Measurements from ENCODE around the gene OAF. TPM values are rescaled to one million over a fixed set of nuclear protein-coding genes. Genes with fewer than 3 reads are reported as not detected.

The OAF gene
- total RNA-seq, 1 donor: 58.6 TPM

DNA sequence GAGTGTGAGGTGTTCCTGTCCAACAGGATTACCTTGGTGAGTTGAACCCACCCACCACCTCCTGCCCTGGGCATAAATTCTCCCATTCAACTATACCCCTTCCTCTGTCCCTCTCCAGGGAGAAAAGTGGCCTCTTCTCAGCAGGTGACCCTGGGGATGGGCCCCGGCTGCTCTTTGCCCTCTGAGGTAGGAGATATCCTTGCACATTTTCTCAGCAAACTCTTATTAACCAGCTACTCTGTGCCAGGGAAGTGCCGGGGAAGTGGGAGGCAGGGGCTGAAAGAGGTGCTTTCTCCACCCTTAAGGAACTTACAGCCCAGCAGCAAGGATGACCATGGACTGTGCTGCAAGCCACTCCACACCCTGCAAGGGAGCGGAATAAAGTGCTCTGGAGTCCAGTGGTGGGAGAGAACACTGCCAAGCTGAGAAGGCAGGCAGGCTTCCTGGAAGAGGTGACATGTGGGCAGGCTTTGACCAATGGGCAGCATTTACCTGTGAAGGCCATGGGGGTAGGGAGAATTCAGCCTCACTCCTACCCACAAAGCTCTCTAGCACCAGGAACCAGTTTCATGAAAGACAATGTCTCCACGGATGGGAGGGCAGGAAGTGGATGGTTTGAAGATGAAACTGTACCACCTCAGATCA, 21.9 kb upstream of the OAF start:
- TF ChIP-seq, protein P1, sequence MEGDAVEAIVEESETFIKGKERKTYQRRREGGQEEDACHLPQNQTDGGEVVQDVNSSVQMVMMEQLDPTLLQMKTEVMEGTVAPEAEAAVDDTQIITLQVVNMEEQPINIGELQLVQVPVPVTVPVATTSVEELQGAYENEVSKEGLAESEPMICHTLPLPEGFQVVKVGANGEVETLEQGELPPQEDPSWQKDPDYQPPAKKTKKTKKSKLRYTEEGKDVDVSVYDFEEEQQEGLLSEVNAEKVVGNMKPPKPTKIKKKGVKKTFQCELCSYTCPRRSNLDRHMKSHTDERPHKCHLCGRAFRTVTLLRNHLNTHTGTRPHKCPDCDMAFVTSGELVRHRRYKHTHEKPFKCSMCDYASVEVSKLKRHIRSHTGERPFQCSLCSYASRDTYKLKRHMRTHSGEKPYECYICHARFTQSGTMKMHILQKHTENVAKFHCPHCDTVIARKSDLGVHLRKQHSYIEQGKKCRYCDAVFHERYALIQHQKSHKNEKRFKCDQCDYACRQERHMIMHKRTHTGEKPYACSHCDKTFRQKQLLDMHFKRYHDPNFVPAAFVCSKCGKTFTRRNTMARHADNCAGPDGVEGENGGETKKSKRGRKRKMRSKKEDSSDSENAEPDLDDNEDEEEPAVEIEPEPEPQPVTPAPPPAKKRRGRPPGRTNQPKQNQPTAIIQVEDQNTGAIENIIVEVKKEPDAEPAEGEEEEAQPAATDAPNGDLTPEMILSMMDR (IDR thresholded peaks at IDR 0.05; ENCODE audit: insufficient read depth, low read length): no peak
- no peak for DNase-seq (ENCODE audit: low read depth)
- H3K4me3 ChIP-seq (ENCODE audit: low read depth, low read length): no peak overlapping the region

DNA sequence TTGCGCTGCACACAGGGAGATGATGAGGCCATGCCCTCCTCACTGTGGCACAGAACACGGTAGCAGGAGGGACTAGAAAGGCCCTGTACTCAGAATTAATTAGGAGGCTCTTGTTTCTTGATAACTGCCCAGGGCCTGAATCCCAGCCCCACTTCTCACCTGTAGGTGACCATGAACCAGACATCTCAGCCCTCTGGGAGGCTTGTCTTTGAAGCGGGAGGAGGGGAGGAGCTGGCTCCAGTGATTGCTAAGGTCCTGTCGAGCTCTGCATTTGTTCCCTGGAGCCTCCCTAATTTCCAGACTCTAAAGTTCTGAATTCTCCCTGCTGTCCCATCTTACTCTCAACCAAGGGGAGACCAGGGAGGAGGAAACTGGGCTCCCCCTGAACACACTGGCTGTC, 19.8 kb upstream of the OAF start:
- DNase-seq (ENCODE audit: low read depth): no peak
- TF ChIP-seq, protein P1 (IDR thresholded peaks at IDR 0.05; ENCODE audit: insufficient read depth, low read length): no peak
- H3K4me3 ChIP-seq (ENCODE audit: low read depth, low read length): no peak overlapping the region

DNA sequence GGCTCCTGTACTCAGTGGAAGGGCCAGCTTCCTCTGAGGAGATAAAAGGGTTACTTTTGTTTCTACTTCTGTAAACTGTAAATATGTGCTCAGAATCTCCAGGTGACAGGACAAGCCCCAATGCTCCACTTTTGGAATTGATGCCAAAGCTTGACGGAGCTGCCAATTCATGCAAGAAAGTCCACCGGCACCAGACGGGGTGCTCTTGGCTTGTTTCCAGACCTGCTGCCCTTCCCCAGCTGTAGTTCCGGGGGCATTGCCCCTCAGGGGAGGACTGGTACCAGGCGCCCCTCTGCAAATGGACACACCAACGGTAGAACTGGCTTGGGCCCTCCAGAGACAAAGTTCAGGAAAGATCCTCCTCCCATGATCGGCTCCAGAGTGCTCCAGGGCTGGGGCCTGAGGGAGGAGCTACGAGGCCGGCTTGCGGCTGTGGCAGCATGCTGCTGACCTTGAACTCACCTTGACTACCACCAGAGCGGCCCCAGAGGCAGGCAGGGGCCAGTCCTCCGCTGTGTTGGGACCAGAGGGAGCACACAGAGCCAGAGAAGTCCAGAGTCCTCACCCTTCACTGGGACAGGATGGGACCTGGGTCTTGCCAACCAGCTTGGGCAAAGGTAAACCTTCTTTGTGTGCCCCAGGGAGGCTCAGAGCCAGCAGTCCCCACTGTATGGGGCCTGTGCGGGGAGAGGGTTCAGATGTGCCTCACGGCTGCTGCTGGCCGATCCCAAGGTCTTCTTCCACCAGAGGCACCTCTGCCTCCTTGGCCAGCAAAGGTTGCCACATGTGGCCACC, 17.8 kb upstream of the OAF start:
- no peak for DNase-seq (ENCODE audit: low read depth)
- H3K4me3 ChIP-seq (ENCODE audit: low read depth, low read length): no peak overlapping the region
- TF ChIP-seq, protein P1 (IDR thresholded peaks at IDR 0.05; ENCODE audit: insufficient read depth, low read length): no peak

DNA sequence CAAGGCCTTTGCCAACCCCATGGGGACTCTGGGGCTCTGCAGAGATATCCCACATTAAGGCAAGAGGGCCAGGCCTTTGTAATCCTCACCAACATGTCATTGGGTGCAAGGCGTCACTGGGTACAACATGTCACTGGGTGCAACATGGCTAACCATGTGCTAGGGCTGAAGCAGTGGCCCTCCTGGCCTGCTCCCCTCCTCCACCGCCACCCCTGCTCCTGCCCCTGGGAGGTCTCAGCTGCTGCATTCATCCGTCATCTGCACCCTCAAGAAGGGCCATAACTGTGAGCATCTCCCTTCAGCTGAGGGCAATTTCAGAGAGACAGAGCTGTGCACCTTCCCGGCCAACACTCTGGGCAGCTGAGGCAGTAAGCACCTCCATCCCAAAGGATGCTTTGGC, 16.7 kb upstream of the OAF start:
- no peak for DNase-seq (ENCODE audit: low read depth)
- no peak overlapping the region for H3K4me3 ChIP-seq (ENCODE audit: low read depth, low read length)
- TF ChIP-seq, protein P1 (IDR thresholded peaks at IDR 0.05; ENCODE audit: insufficient read depth, low read length): no peak

DNA sequence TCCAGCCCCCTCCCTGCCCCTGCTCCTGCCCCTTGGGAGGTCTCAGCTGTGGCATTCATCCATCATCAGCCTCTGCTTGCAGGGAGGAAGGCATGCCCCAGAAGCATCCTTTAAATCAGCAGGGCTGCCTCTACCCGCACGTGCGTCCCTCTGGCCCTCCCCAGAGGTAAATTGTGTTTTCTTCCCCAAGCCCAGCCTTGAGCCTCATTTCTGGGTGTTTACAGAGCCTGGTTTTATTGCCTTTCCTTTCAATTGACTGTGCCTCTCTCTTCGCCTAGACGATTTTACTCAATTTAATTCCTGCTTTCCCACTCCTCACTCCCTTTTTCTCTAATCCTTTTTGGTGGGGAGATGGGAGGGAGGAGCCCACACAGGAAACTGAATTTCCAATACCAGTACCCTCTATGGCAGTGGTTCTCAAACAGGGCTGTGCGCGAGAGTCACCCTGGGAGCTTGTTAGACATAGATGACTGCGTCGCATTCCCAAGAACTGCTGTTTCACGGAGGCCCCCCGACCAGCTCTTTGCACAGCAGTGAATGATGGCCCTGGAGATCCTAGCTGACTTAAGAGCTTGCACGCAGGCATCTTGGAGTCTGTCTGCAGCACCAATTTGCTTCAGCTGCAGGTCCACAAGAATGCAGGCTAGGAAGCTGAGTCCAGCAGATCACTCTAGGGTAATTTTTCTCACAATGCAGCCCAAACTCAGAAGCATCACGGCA, 15.1 kb upstream of the OAF start:
- TF ChIP-seq, protein P1 (IDR thresholded peaks at IDR 0.05; ENCODE audit: insufficient read depth, low read length): no peak
- H3K4me3 ChIP-seq (ENCODE audit: low read depth, low read length): no peak overlapping the region
- DNase-seq (ENCODE audit: low read depth): no peak

DNA sequence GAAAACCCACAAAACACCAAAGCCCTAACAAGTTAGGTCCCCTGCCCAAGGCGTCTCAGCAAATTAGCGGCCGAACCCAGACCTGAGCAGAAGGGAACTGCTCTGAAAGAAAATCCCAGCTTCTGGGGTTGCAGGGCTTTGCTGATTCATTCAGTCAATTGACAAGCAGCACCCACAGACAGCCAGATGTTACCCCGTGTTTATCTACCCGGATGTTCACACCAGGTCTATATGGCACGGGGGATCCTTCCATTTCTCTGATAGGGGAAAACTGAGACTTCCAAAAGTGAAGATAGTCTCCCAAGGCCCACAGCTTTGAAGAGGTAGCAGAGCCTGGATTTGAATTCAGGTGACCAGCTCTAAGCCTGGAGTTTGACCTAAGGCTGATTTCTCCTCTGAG, 14.0 kb upstream of the OAF start:
- no peak overlapping the region for H3K4me3 ChIP-seq (ENCODE audit: low read depth, low read length)
- no peak for DNase-seq (ENCODE audit: low read depth)
- TF ChIP-seq, protein P1 (IDR thresholded peaks at IDR 0.05; ENCODE audit: insufficient read depth, low read length): no peak

Measured in fibroblast of the aortic adventitia (primary cell).